Neural cell (in vitro differentiated cells): ENCODE measurements around the gene FGD4. TPM values are rescaled to one million over a fixed set of nuclear protein-coding genes. Genes with fewer than 3 reads are reported as not detected.

Experiments
- H2AFZ ChIP-seq: fragments of 200-600, 300-800 bp; sonication (generic), shearing (Covaris generic); 2 replicates; pipeline ENCODE4 v1.6.0; 2014; ENCODE audit warnings: low read depth, mild to moderate bottlenecking, antibody characterized with exemption, low read length, moderate library complexity
- H3F3A ChIP-seq: fragments of 200-600 bp; shearing (Covaris generic); 2 replicates; pipeline ENCODE4 v1.6.1; 2016; ENCODE audit warnings: mild to moderate bottlenecking, moderate library complexity, mixed read lengths, antibody characterized with exemption, low read length; ENCODE audit not compliant: insufficient read depth, poor library complexity, severe bottlenecking
- H3K27ac ChIP-seq: fragments of 200-600, 300-800 bp; sonication (generic), shearing (Covaris generic); 2 replicates; pipeline ENCODE4 v1.5.1; 2014; ENCODE audit warnings: mild to moderate bottlenecking, low read length, moderate library complexity
- H3K27me3 ChIP-seq: fragments of 300-800, 200-600 bp; sonication (generic), shearing (Covaris generic); 2 replicates; pipeline ENCODE4 v1.6.0; 2014; ENCODE audit warnings: mild to moderate bottlenecking, low read depth, low read length, moderate library complexity; ENCODE audit not compliant: insufficient read depth
- H3K36me3 ChIP-seq: fragments of 300-800, 200-600 bp; sonication (generic), shearing (Covaris generic); 2 replicates; pipeline ENCODE4 v1.5.1; 2014; ENCODE audit warnings: mild to moderate bottlenecking, antibody characterized with exemption, low read length, moderate library complexity; ENCODE audit not compliant: insufficient read depth
- H3K4me2 ChIP-seq: fragments of 300-800, 200-600 bp; sonication (generic), shearing (Covaris generic); 2 replicates; pipeline ENCODE4 v1.6.0; 2014; ENCODE audit warnings: mild to moderate bottlenecking, low read length
- H3K4me3 ChIP-seq: fragments of 300-800, 200-600 bp; sonication (generic), shearing (Covaris generic); 2 replicates; pipeline ENCODE4 v1.5.1; 2014; ENCODE audit warnings: mild to moderate bottlenecking, low read length, moderate library complexity
- H3K79me2 ChIP-seq: fragments of 200-600 bp; shearing (Covaris generic); replicated peaks from 2 replicates; pipeline ENCODE4 v1.6.0; 2014; ENCODE audit warnings: mild to moderate bottlenecking, low read length, moderate library complexity; ENCODE audit not compliant: insufficient read depth
- H3K9ac ChIP-seq: fragments of 300-800, 200-600 bp; sonication (generic), shearing (Covaris generic); 2 replicates; pipeline ENCODE4 v1.6.1; 2016; ENCODE audit warnings: mild to moderate bottlenecking, low read length, mixed read lengths
- H3K9me2 ChIP-seq: fragments of 200-600 bp; shearing (Covaris generic); 2 replicates; pipeline ENCODE4 v1.6.1; 2016; ENCODE audit warnings: mild to moderate bottlenecking, low read length, mixed read lengths; ENCODE audit not compliant: insufficient read depth
- H3K9me3 ChIP-seq: fragments of 200-600, 300-800 bp; sonication (generic), shearing (Covaris generic); 2 replicates; pipeline ENCODE4 v1.6.1; 2016; ENCODE audit warnings: mild to moderate bottlenecking, mixed run types, low read length, moderate library complexity, mixed read lengths
- H4K20me1 ChIP-seq: fragments of 200-600 bp; shearing (Covaris generic); 2 replicates; pipeline ENCODE4 v1.6.1; 2016; ENCODE audit warnings: mild to moderate bottlenecking, mixed run types; ENCODE audit not compliant: insufficient read depth
- EP300 ChIP-seq: fragments of 450-650 bp; conservative IDR thresholded peaks from 2 replicates; pipeline ENCODE4 v1.6.1; 2014; ENCODE audit warnings: antibody characterized with exemption, mild to moderate bottlenecking, moderate library complexity; ENCODE audit not compliant: poor library complexity, severe bottlenecking
- EZH2 ChIP-seq: fragments of 200-600, 300-800 bp; shearing (Covaris generic), sonication (generic); IDR thresholded peaks from 2 replicates; pipeline ENCODE4 v1.6.1; 2014; ENCODE audit warnings: antibody characterized with exemption, low read length, borderline replicate concordance, mild to moderate bottlenecking; ENCODE audit not compliant: insufficient read depth, poor library complexity, severe bottlenecking
- MXI1 ChIP-seq: fragments of 450-650 bp; conservative IDR thresholded peaks from 2 replicates; pipeline ENCODE4 v1.6.1; 2014; ENCODE audit warnings: antibody characterized with exemption, mild to moderate bottlenecking; ENCODE audit not compliant: poor library complexity, severe bottlenecking
- POLR2AphosphoS5 ChIP-seq: IDR thresholded peaks from 2 replicates; pipeline ENCODE4 v1.6.1; 2012
- RAD21 ChIP-seq: fragments of 450-650 bp; conservative IDR thresholded peaks from 2 replicates; pipeline ENCODE4 v1.6.1; 2014; ENCODE audit warnings: antibody characterized with exemption, mild to moderate bottlenecking, moderate library complexity
- SMC3 ChIP-seq: fragments of 450-650 bp; conservative IDR thresholded peaks from 2 replicates; pipeline ENCODE4 v1.6.1; 2014; ENCODE audit warnings: antibody characterized with exemption, mild to moderate bottlenecking, moderate library complexity; ENCODE audit not compliant: poor library complexity
- TAF1 ChIP-seq: IDR thresholded peaks from 2 replicates; pipeline ENCODE4 v1.6.1; 2012; ENCODE audit warnings: low read depth
- polyA plus RNA-seq: library from polyadenylated mRNA; depleted of rRNA; stranded (reverse); fragments of >200 nt; gene quantifications from 2 replicates; pipeline ENCODE4 v1.2.3, GENCODE V29; 2014
- TF ChIP-seq, protein P1 (sequence below): fragments of 450-650 bp; IDR thresholded peaks from 2 replicates; pipeline ENCODE4 v1.5.1; 2014; ENCODE audit warnings: antibody characterized with exemption, mild to moderate bottlenecking, moderate library complexity; ENCODE audit not compliant: poor library complexity, severe bottlenecking
- TF ChIP-seq, protein P2 (sequence below): IDR thresholded peaks from 2 replicates; pipeline ENCODE4 v1.6.1; 2012; ENCODE audit warnings: borderline replicate concordance

The FGD4 gene
- polyA plus RNA-seq, 1 donor from 2014 or later = 24.4 TPM

DNA sequence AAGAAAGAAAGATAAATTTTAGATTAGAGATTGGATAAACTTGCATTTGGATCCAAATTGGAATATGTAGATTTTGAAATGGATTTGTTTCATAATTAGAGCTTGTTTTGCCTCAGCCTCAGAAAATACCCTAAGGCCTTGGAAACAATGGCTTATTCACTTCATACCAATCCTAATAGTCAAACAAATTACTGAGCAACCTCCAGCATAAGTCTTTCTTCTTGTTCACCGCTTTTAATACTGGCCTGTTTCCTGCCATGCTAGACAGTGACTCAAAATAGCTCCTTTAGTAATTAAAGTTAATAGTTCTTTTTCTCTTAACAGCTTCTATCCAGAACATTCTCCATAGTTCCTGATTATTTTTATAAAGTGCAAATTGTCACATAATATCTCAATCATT is 168.9 kb downstream of the FGD4 start:
- H3K4me3 ChIP-seq = no peak overlapping the region
- peaks cover 4% of the 10 kb centered on the region for H3K79me2 ChIP-seq
- H2AFZ ChIP-seq = no peak overlapping the region
- H3K4me2 ChIP-seq = no peak overlapping the region
- no peak overlapping the region for H3K9ac ChIP-seq
- no peaks in the 10 kb centered on the region for H3K27me3 ChIP-seq
- H3K36me3 ChIP-seq = peaks cover 5% of the 10 kb centered on the region
- no peaks in the 10 kb centered on the region for H3F3A ChIP-seq
- H3K27ac ChIP-seq = no peak overlapping the region
- H3K9me3 ChIP-seq = no peaks in the 10 kb centered on the region
- no peaks in the 10 kb centered on the region for H3K9me2 ChIP-seq
- no peak for TF ChIP-seq RAD21
- no peak for TF ChIP-seq SMC3
- TF ChIP-seq MXI1 = no peak
- H4K20me1 ChIP-seq = no peaks in the 10 kb centered on the region

DNA sequence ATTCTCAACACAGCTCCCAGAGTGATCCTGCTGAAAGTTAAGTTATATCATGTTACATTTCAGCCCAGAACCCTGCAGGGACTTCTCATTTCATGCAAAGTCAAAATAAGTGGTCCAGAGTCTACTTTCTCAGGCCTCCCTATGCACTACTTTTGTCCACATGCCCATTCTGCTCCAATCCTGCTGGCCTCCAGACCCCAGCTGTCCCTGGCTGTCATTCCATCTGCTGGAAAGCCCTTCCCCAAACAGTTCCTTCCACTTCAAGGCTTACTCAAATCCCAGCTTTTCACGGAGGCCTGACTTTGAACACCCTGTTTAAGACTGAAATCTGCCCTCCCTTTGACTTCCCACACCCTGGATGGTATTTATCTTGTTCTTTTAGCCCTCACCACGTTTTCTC is 169.9 kb downstream of the FGD4 start:
- Histone ChIP-seq H3K4me3 (no peak overlapping the region), H3K27me3 (no peaks in the 10 kb centered on the region), H3K9me3 (no peaks in the 10 kb centered on the region), H4K20me1 (no peaks in the 10 kb centered on the region), H3K9me2 (no peaks in the 10 kb centered on the region), H3K27ac (no peak overlapping the region), H3K36me3 (peaks cover 3% of the 10 kb centered on the region), H2AFZ (no peak overlapping the region), H3F3A (no peaks in the 10 kb centered on the region), H3K9ac (no peak overlapping the region), H3K4me2 (no peak overlapping the region), H3K79me2 (peaks cover 4% of the 10 kb centered on the region)
- TF ChIP-seq EZH2 (no peak), TAF1 (no peak), EP300 (no peak), RAD21 (no peak), MXI1 (no peak), SMC3 (no peak), POLR2AphosphoS5 (no peak)
- TF ChIP-seq, protein P1, sequence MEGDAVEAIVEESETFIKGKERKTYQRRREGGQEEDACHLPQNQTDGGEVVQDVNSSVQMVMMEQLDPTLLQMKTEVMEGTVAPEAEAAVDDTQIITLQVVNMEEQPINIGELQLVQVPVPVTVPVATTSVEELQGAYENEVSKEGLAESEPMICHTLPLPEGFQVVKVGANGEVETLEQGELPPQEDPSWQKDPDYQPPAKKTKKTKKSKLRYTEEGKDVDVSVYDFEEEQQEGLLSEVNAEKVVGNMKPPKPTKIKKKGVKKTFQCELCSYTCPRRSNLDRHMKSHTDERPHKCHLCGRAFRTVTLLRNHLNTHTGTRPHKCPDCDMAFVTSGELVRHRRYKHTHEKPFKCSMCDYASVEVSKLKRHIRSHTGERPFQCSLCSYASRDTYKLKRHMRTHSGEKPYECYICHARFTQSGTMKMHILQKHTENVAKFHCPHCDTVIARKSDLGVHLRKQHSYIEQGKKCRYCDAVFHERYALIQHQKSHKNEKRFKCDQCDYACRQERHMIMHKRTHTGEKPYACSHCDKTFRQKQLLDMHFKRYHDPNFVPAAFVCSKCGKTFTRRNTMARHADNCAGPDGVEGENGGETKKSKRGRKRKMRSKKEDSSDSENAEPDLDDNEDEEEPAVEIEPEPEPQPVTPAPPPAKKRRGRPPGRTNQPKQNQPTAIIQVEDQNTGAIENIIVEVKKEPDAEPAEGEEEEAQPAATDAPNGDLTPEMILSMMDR = no peak
- TF ChIP-seq, protein P2, sequence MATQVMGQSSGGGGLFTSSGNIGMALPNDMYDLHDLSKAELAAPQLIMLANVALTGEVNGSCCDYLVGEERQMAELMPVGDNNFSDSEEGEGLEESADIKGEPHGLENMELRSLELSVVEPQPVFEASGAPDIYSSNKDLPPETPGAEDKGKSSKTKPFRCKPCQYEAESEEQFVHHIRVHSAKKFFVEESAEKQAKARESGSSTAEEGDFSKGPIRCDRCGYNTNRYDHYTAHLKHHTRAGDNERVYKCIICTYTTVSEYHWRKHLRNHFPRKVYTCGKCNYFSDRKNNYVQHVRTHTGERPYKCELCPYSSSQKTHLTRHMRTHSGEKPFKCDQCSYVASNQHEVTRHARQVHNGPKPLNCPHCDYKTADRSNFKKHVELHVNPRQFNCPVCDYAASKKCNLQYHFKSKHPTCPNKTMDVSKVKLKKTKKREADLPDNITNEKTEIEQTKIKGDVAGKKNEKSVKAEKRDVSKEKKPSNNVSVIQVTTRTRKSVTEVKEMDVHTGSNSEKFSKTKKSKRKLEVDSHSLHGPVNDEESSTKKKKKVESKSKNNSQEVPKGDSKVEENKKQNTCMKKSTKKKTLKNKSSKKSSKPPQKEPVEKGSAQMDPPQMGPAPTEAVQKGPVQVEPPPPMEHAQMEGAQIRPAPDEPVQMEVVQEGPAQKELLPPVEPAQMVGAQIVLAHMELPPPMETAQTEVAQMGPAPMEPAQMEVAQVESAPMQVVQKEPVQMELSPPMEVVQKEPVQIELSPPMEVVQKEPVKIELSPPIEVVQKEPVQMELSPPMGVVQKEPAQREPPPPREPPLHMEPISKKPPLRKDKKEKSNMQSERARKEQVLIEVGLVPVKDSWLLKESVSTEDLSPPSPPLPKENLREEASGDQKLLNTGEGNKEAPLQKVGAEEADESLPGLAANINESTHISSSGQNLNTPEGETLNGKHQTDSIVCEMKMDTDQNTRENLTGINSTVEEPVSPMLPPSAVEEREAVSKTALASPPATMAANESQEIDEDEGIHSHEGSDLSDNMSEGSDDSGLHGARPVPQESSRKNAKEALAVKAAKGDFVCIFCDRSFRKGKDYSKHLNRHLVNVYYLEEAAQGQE = no peak

DNA sequence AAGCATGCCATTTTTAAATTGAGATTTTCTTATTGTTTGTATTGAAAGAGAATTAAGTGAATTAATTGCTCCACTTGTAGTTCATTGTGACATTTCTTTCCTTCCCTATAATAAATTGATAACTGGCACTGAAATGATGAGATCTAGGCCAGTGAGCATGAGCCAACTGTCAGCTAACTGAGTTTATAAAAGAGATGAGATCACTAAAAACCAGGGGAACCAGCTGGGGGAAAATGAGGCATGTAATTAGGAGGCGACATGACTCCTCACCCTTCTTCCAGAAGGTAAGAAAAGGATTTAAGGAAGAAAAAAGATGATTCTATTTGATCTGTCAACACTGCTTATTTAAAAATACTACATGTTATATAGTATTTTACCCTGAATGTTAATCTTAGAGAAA is 175.2 kb downstream of the FGD4 start:
- H3K4me3 ChIP-seq = no peak overlapping the region
- no peaks in the 10 kb centered on the region for H3K36me3 ChIP-seq
- H3F3A ChIP-seq = no peaks in the 10 kb centered on the region
- no peak overlapping the region for H3K4me2 ChIP-seq
- no peaks in the 10 kb centered on the region for H3K9me3 ChIP-seq
- H3K27me3 ChIP-seq = no peaks in the 10 kb centered on the region
- TF ChIP-seq EP300 (no peak), MXI1 (no peak), SMC3 (no peak), POLR2AphosphoS5 (no peak), RAD21 (no peak)
- TF ChIP-seq, protein P1 = no peak
- H2AFZ ChIP-seq = no peak overlapping the region
- no peak overlapping the region for H3K27ac ChIP-seq
- H3K79me2 ChIP-seq = peaks cover 12% of the 10 kb centered on the region
- no peak overlapping the region for H3K9ac ChIP-seq
- H3K9me2 ChIP-seq = no peaks in the 10 kb centered on the region
- H4K20me1 ChIP-seq = no peaks in the 10 kb centered on the region
